Upper lobe of left lung (tissue), 6 donors: ENCODE measurements around the gene IGFN1. TPM values are rescaled to one million over a fixed set of nuclear protein-coding genes. Genes with fewer than 3 reads are reported as not detected.
A peak's percentile ranks its signal among the peaks of the same experiment; 100 is the strongest.

Experiments
- ATAC-seq, 2 donors: fragments of 200-7000 bp; cut with Tn5 transposase; one replicate each; pipeline ENCODE4 v1.9.1; 2022; ENCODE audit warnings: mild to moderate bottlenecking in 2 of 2, moderate library complexity in 2 of 2; ENCODE audit not compliant: low FRiP score in 2 of 2
- DNase-seq, 2 donors: peaks; one replicate each; pipeline ENCODE4 v3.0.0-alpha.2; 2019 to 2020
- H3K27ac ChIP-seq, 4 donors: fragments of 200-600 bp; sonication (generic); one replicate each; pipeline ENCODE4 v1.5.1; 2016 to 2019
- H3K27me3 ChIP-seq, 4 donors: fragments of 200-600 bp; sonication (generic); one replicate each; pipeline ENCODE4 v1.5.1; 2017 to 2019
- H3K36me3 ChIP-seq, 4 donors: fragments of 200-600 bp; sonication (generic); one replicate each; pipeline ENCODE4 v1.5.1; 2016 to 2019
- H3K4me1 ChIP-seq, 4 donors: fragments of 200-600 bp; sonication (generic); one replicate each; pipeline ENCODE4 v1.5.1; 2018 to 2019
- H3K4me3 ChIP-seq, 4 donors: fragments of 200-600 bp; sonication (generic); one replicate each; pipeline ENCODE4 v1.5.1; 2017 to 2019; ENCODE audit warnings: mild to moderate bottlenecking in 2 of 4, moderate library complexity in 1 of 4
- H3K9me3 ChIP-seq, 4 donors: fragments of 200-600 bp; sonication (generic); one replicate each; pipeline ENCODE4 v1.5.1; 2018 to 2019
- EP300 ChIP-seq, 4 donors: sonication (generic); formaldehyde crosslinking; IDR thresholded peaks; one replicate each; pipeline ENCODE4 v1.5.1; 2017; ENCODE audit warnings: antibody characterized with exemption in 4 of 4, control low read depth in 2 of 4
- POLR2A ChIP-seq, 4 donors: fragments of 450-650 bp; IDR thresholded peaks; one replicate each; pipeline ENCODE4 v1.5.1; 2016 to 2017; ENCODE audit warnings: antibody characterized with exemption in 4 of 4, mild to moderate bottlenecking in 2 of 4
- POLR2AphosphoS5 ChIP-seq, 2 donors: sonication (generic); formaldehyde crosslinking; IDR thresholded peaks; one replicate each; pipeline ENCODE4 v1.5.1; 2017; ENCODE audit warnings: antibody characterized with exemption in 2 of 2
- WGBS, 2 donors: methylation state at CpG; one replicate each; pipeline ENCODE4 v1.1.5; 2017 to 2018; 5-methylcytosine and 5-hydroxymethylcytosine counted together
- total RNA-seq, 6 donors: library from RNA; depleted of rRNA in 4 of 6; stranded (reverse); fragments of >200 nt in 4 of 6; gene quantifications; one replicate each; pipeline versions ENCODE4 v1.1.0 to v1.2.1, GENCODE V29; 2016 to 2021
- TF ChIP-seq, protein P1 (sequence below), 6 experiments: fragments of 450-650 bp in 4 of 6; fragments of 200-600 bp in 2 of 6; sonication (generic) in 2 of 6; IDR thresholded peaks; one replicate each; pipeline ENCODE4 v1.5.1; 2016 to 2019; ENCODE audit warnings: antibody characterized with exemption in 6 of 6
- donor health status: DM: no; HTN: no; CAD: no; lungs with moderate emphysema.
- donor health status: DM: no; HTN: yes; CAD: no; lungs with severe emphysema.

The IGFN1 gene
- total RNA-seq, 6 donors from 2014 or later, result 0.11 to 6.3 (median 0.79) TPM; not detected in 2

DNA sequence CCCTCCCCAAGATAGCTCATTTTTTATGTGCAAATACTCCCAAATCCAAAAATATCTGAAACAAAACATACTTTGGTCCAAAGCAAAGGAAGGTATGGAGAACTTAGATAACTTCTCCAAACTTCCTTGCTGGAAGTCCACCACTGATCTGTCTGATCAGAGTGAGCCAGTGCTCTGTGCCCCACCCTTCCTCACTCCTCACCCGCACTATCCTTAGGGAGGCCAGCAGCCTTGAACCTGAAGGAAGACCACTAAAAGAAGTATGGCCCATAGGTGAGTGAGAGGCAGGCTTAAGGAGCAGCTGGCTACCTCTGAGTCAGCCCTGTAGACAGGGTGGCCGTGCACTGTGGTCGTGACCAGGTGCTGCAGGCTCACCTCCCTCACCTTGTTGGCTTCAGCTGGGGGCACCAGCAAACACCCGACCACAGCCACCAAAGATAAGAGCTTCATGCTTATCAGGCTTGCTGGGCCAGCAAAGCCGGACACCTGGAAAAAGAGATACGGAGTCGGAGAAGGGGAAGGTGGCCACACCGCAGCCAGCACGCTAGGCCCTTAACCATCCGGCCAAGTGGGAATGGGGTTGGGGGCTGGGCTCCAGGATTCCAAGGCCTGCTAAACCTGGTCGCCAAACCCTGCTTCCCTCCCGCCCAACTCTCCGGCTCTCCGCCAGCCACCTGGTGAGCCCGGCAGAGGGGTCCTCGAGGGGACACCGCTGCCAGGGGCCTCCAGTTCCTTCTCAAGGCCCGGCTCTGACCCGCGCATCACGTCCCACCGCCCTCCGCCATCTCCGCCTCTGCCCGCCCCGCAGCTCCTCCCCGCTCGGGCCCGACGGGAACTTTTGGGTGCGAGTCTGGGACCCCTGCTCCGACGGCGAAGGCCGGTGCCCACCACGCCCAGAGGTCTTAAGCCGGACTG lies 36.9 kb upstream of the IGFN1 start:
- no peaks in the 10 kb centered on the region for H3K9me3 ChIP-seq
- peaks cover 0 to 26% (median 2%) of the 10 kb centered on the region in 4 donors for H3K36me3 ChIP-seq
- H3K27ac ChIP-seq, result peak overlapping the region; percentile 60 to 86 (median 82)
- DNase-seq (peak; percentile 30 to 46), ATAC-seq (peak; percentile 78 to 91)
- no peaks in the 10 kb centered on the region for H3K27me3 ChIP-seq
- 4 to 67% methylated on average over 1 to 37 of the region's 37 CpGs for WGBS, 2 donors
- TF ChIP-seq, protein P1, sequence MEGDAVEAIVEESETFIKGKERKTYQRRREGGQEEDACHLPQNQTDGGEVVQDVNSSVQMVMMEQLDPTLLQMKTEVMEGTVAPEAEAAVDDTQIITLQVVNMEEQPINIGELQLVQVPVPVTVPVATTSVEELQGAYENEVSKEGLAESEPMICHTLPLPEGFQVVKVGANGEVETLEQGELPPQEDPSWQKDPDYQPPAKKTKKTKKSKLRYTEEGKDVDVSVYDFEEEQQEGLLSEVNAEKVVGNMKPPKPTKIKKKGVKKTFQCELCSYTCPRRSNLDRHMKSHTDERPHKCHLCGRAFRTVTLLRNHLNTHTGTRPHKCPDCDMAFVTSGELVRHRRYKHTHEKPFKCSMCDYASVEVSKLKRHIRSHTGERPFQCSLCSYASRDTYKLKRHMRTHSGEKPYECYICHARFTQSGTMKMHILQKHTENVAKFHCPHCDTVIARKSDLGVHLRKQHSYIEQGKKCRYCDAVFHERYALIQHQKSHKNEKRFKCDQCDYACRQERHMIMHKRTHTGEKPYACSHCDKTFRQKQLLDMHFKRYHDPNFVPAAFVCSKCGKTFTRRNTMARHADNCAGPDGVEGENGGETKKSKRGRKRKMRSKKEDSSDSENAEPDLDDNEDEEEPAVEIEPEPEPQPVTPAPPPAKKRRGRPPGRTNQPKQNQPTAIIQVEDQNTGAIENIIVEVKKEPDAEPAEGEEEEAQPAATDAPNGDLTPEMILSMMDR (IDR thresholded peaks at IDR 0.05), result no peak
- TF ChIP-seq POLR2AphosphoS5 (IDR thresholded peaks at IDR 0.05), result no peak
- no peak for TF ChIP-seq POLR2A (IDR thresholded peaks at IDR 0.05)
- TF ChIP-seq EP300 (IDR thresholded peaks at IDR 0.05), result no peak
- H3K4me1 ChIP-seq, result peaks cover 8 to 19% (median 14%) of the 10 kb centered on the region in 4 donors
- peak overlapping the region; percentile 69 to 95 (median 92) for H3K4me3 ChIP-seq

DNA sequence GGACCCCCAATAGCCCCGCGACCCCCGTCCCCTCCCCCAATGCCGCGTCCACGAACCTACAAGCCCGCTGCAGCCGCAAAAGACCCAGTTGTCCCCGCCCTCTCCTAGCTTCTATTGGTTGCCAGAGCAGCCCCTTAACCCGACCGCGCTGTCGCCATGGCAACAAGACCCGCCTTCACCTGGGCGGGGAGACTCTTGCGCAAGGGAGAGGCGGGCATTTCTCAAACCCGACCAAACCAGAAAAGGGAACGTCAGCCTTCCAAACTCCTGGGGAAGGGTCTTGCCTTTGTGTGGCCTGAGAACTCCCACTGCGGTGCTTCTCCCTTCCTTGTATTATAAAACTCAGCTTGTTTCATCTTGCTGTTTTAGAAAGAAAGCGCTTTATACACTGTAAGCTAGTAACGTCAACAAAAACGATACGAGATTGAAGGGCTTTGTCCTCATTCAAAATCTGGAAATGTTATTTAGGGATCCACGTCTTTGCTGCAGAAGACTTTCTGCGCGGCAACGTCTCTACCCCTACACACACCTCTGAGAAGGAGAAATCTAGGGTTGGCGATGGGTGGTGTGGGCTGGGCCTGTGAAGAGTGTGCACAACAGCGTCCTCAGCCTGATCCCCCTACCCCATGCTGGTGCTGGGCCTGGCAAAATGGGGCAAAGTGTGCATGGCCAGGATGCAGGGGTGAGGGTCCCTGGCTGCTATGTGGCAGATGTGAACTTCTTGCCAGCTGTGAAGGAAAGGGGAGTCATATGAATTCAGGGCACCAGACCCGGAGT lies 36.0 kb upstream of the IGFN1 start, which contains the start of gene TMEM9:
TSS of gene TMEM9 (minus strand) at position 86 of the 777 bp plus-strand sequence. CDS start 551 bp downstream, outside the sequence.
- H3K27ac ChIP-seq, result peak within 1 kb of the TSS; percentile 60 to 86 (median 82)
- H3K9me3 ChIP-seq, result no peaks in the 10 kb centered on the region
- TF ChIP-seq POLR2A (IDR thresholded peaks at IDR 0.05), result peak in 1 of 4 donors; percentile 47
- TF ChIP-seq, protein P1 (IDR thresholded peaks at IDR 0.05), result no peak
- peak; percentile 42 to 63 for TF ChIP-seq POLR2AphosphoS5 (IDR thresholded peaks at IDR 0.05)
- TF ChIP-seq EP300 (IDR thresholded peaks at IDR 0.05), result no peak
- DNase-seq (peak; percentile 97 to 98), ATAC-seq (peak; percentile 91 to 98)
- H3K4me1 ChIP-seq, result peaks cover 8 to 19% (median 15%) of the 10 kb centered on the region in 4 donors
- WGBS, 2 donors, result 14 to 15% methylated on average over 14 to 31 of the region's 31 CpGs
- no peaks in the 10 kb centered on the region for H3K27me3 ChIP-seq
- peak within 1 kb of the TSS; percentile 69 to 95 (median 92) for H3K4me3 ChIP-seq
- peaks cover 0 to 20% (median 1%) of the 10 kb centered on the region in 4 donors for H3K36me3 ChIP-seq

DNA sequence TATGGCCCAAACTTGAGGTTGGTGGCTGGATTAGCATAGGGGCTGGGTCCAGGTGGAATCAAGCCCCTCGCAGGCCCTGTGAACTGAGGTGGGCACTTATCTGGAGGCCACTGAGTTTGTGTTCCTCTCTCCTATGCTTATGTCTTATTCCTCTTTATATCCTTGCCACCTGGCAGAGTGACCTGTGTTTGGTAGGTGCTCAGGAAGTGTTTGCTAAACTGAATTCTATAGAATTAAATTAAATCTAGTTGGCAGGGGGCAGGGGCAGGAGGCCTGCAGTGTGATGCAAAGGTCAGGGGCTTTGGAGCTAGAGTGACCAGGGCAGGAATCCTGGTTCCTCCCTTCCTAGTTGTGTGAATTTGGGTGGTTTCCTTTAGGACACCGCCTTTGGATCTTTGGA lies 35.3 kb upstream of the IGFN1 start:
- no peak for DNase-seq
- peaks cover 8 to 19% (median 17%) of the 10 kb centered on the region in 4 donors for H3K4me1 ChIP-seq
- no peak overlapping the region for H3K27ac ChIP-seq
- ATAC-seq, result no peak
- no peak for TF ChIP-seq POLR2AphosphoS5 (IDR thresholded peaks at IDR 0.05)
- no peak for TF ChIP-seq EP300 (IDR thresholded peaks at IDR 0.05)
- no peak for TF ChIP-seq POLR2A (IDR thresholded peaks at IDR 0.05)
- TF ChIP-seq, protein P1 (IDR thresholded peaks at IDR 0.05), result no peak
- H3K36me3 ChIP-seq, result peaks cover 0 to 12% (median 1%) of the 10 kb centered on the region in 4 donors
- no peak overlapping the region for H3K4me3 ChIP-seq
- no peaks in the 10 kb centered on the region for H3K27me3 ChIP-seq
- H3K9me3 ChIP-seq, result no peaks in the 10 kb centered on the region
- WGBS, 2 donors, result 89 to 92% methylated on average over 2 of the region's 2 CpGs

DNA sequence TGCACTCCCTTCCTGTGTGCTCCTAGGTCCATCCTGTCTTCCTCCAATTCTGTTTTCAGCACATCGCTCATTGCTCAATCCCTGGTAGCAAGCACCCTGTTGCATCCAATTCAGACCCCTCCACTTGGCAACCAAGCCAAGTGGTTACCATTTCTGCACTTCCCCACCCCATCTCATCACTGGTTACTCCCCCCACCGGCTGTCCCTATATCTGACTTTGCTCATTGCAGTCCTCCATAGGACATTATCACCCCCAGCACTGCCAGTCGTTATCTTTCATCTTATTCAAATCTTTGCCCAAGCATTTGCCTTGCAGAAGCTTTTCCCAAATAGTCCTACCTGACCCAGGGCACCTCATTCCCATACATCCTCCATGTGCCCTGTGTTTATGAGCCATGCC lies 34.3 kb upstream of the IGFN1 start:
- peaks cover 8 to 19% (median 17%) of the 10 kb centered on the region in 4 donors for H3K4me1 ChIP-seq
- no peak overlapping the region for H3K27ac ChIP-seq
- peaks cover 0 to 4% (median 0%) of the 10 kb centered on the region in 4 donors for H3K36me3 ChIP-seq
- TF ChIP-seq EP300 (IDR thresholded peaks at IDR 0.05), result no peak
- TF ChIP-seq POLR2A (IDR thresholded peaks at IDR 0.05), result no peak
- TF ChIP-seq POLR2AphosphoS5 (IDR thresholded peaks at IDR 0.05), result no peak
- TF ChIP-seq, protein P1 (IDR thresholded peaks at IDR 0.05), result no peak
- no peaks in the 10 kb centered on the region for H3K27me3 ChIP-seq
- 89 to 91% methylated on average over 3 of the region's 3 CpGs for WGBS, 2 donors
- ATAC-seq (no peak), DNase-seq (no peak)
- no peak overlapping the region for H3K4me3 ChIP-seq
- no peaks in the 10 kb centered on the region for H3K9me3 ChIP-seq
